Measurements from ENCODE around the gene N4BP3.
A peak's percentile ranks its signal among the peaks of the same experiment; 100 is the strongest.

Gene N4BP3

GRCh38 chr5:178104492-178104891 lies 8.8 kb upstream of the N4BP3 start:
- no peak for DNase-seq (ENCODE audit: low read depth)

DNA sequence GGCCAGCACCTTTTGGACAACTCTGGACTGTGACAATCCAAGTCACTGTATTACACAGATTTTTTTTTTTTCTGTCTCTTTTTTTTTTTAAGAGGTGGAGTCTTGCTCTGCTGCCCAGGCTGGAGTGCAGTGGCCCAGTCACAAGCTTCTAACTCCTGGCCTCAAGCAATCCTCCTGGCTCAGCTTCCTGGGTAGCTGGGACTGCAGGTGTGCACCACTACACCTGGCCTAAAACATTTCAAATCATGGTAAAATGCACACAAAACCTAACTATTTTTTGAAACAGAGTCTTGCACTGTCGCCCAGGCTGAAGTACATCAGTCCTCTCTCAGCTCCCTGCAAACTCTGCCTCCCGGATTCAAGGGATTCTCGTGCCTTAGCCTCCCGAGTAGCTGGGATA lies 7.2 kb upstream of the N4BP3 start:
- no peak for DNase-seq (ENCODE audit: low read depth)

DNA sequence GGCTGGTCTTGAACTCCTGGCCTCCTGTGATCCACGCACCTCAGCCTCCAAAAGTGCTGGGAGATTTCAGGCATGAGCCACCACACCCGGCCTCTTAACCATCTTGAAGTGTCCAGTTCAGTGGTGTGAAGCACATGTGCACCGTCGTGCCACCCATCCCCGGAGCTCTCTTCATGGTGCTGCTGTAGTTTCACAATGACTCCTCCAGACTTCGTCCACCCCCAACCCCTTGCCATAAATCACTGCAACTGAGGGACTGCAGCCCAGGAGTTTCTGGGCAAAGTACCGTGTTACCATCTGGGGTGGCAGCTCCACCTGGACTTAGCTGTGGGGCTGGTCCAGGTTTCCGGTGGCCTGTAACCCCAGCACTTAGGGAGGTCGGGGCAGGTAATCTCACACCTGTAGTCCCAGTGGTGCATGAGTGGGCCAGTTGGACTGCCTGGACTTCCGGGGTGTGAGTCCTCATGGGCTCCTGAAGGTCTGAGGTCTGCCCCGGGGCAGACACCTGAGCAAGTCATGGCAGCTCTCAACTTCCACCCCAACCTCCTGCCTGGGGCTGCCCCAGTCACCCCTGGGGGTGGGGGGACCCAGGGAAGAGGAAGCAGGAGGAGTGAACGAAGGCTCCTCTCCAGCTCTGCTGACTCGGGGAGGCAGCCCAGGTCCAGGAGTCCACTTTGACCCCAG lies 6.6 kb upstream of the N4BP3 start:
- no peak for DNase-seq (ENCODE audit: low read depth)

- no peak for DNase-seq (ENCODE audit: low read depth)
These were observed 5.5 kb upstream of the N4BP3 start for GRCh38 chr5:178107756-178108310.

GRCh38 chr5:178108446-178108845 lies 4.9 kb upstream of the N4BP3 start:
- DNase-seq (ENCODE audit: low read depth), result no peak

- no peak for DNase-seq (ENCODE audit: low read depth)
These were observed 4.4 kb upstream of the N4BP3 start for GRCh38 chr5:178108966-178109365.

GRCh38 chr5:178110511-178110910 lies 2.8 kb upstream of the N4BP3 start:
- no peak for DNase-seq (ENCODE audit: low read depth)

DNA sequence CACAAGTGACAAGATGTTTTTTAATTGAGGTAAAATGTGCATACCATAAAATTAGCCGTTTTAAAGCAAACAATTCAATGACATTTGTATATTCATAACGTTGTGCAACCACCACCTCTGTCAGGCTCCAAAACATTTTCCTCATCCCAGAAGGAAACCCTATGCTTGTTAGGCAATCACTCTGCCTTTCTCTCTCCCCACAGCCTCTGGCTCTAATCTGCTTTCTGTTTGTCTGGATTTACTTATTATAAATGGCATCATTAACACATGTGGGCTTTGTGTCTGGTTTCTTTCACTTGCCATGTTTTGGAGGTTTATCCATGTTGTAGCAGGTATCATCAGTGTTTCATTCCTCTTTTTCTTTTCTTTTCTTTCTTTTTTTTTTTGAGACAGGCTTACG lies 1.4 kb upstream of the N4BP3 start:
- DNase-seq (ENCODE audit: low read depth), result no peak

GRCh38 chr5:178112545-178112944 lies 787 bp upstream of the N4BP3 start:
- no peak for DNase-seq (ENCODE audit: low read depth)

DNA sequence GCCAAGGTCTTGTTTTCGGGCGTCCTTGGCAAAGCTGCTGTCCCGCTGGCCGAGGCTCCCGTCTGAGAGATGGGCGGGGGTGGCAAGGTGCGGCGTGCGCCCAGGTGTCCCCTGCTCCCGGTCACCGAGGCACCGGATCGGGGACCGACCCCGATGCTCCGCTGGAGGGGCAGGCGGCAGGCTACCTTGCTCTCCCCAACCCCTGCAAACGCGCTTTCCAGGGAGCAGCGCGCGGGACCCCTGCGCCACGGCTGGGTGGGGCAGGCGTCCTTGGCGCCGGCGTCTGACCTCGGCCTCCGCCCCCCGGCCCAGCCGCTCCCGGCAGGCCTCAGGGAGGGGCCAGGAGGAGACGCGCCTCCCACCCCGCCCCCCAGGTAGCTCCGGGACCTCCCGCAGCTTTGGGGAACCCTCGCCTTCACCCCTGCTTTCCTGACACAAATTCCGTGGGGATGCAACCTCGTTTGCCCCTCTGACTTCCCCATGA lies 551 bp downstream of the N4BP3 start:
- DNase-seq (ENCODE audit: low read depth), result peak; percentile 16

- peak; percentile 23 for DNase-seq (ENCODE audit: low read depth)
These were observed 1.2 kb downstream of the N4BP3 start for GRCh38 chr5:178114325-178115135.

GRCh38 chr5:178115136-178115813 lies 1.9 kb downstream of the N4BP3 start:
- no peak for DNase-seq (ENCODE audit: low read depth)

DNA sequence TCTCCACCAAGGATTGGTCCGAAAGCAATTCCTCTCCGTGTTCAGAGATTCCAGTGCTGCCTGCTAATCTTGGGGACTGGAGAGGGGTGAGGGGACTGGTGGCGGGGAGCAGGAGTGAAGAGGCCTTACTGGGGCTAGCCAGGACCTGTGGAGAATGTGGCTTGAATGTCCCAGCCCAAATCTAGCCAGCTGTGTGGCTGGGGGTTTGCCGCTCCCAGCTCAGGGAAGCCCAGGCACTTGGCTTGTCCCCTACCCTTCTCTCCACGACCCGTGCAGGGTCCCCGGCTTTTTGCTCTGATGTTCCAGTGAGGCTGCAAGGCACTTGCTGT lies 2.4 kb downstream of the N4BP3 start:
- DNase-seq (ENCODE audit: low read depth), result no peak

GRCh38 chr5:178116143-178116885 lies 3.0 kb downstream of the N4BP3 start:
- DNase-seq (ENCODE audit: low read depth), result peak; percentile 58

DNA sequence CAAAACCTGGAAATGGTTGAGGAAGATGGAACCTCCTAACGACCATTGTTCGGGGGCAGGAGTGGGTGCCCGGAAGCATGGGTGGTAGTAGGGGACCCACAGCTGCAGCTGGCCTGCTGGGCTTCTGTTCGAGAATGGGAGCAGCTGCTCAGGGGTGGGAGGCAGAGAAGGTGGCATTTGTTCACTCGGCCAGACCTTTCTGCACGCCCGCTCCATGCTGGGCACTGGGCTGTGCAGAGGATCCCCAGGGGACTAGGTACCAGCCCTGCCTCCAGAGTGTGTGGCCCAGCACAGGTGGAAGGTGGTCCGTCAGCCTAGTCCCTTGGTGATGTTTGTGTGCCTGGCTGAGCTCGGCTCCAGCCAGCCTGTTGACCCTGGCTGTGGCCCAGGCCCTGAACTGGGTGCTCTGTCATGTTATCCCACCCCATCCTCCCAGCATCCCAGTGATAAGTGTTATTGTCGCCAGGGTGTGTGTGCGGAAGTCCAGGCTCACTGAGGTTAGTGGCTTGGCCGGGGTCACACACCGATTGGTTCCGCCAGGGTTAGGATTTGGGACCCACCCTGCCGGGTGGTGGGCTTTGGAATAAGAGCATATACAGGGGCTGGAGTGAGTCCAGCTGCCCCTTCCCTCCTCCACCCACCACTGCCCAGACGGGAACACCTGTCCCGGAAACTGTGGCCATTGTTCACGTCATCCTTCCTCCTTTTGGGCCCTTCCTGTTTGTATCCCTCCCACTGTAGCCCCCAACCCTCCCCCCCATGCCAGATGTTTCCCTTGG lies 4.8 kb downstream of the N4BP3 start:
- DNase-seq (ENCODE audit: low read depth), result no peak

- DNase-seq (ENCODE audit: low read depth), result no peak
These were observed 6.7 kb downstream of the N4BP3 start for GRCh38 chr5:178119915-178120606.

- DNase-seq (ENCODE audit: low read depth), result peak; percentile 63
These were observed 7.5 kb downstream of the N4BP3 start for GRCh38 chr5:178120607-178121357.

GRCh38 chr5:178121391-178122276 lies 8.3 kb downstream of the N4BP3 start:
- DNase-seq (ENCODE audit: low read depth), result no peak

DNA sequence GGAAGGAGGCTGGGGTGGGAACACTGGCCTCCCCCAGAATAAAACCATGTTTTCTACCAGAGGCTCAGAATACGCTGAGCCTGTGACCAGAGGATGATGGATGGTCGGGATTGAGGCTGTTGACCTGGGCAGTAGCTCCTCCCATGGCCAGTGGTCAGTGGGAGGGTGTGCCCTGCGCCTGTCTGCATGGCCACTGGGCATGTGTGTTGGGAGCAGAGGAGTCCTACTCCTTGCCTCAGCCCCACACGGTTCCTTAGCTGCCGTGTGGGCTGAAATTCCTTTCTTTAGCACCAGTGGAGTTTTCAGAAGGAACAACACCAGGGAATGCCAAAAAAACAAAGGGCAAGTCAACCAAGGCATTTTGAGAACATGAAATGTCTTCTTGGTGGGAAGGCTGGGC lies 9.0 kb downstream of the N4BP3 start:
- no peak for DNase-seq (ENCODE audit: low read depth)

Measured in activated T-helper 9 cell treated with anti-CD3 and anti-CD28 coated beads, Interleukin-2, amount 50 U/mL, for 16 hours (primary cell).